ENCODE measurements around the gene LMNB1. TPM values are rescaled to one million over a fixed set of nuclear protein-coding genes. Genes with fewer than 3 reads are reported as not detected.
"Not testable (repeated sequence)": the region's sequence is repeated elsewhere in the genome, so short reads cannot be mapped to it uniquely, and the experiment has no call there.

The LMNB1 gene
- total RNA-seq, 1 donor from 2014 or later, result 20.9 TPM

- TF ChIP-seq CTCF (IDR thresholded peaks at IDR 0.05), result peak in 1 of 3 experiments; percentile 8
- TF ChIP-seq POLR2A (IDR thresholded peaks at IDR 0.05), result no peak
- Histone ChIP-seq H3K4me3 (no peak overlapping the region), H3K36me3 (no peaks in the 10 kb centered on the region), H3K27ac (no peak overlapping the region), H3K4me1 (no peaks in the 10 kb centered on the region), H3K27me3 (no peaks in the 10 kb centered on the region), H3K9me3 (no peaks in the 10 kb centered on the region)
- intact Hi-C loops (cut with DNase I), result no loop called here
- no peak for DNase-seq (ENCODE audit: extremely low spot score in 2 of 2)
Measured at GRCh38 chr5:126837906-126838539, 61.1 kb downstream of the LMNB1 start.

DNA sequence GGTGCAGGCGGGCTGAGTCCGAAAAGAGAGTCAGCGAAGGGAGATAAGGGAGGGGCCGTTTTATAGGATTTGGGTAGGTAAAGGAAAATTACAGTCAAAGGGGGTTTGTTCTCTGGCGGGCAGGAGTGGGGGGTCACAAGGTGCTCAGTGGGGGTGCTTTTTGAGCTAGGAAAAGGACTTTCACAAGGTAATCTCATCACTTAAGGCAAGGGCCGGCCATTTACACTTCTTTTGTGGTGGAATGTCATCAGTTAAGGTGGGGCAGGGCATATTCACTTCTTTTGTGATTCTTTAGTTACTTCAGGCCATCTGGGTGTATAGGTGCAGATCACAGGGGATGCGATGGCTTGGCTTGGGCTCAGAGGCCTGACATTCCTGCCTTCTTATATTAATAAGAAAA, 62.5 kb downstream of the LMNB1 start:
- H3K27ac ChIP-seq; DNase-seq (ENCODE audit: extremely low spot score in 2 of 2); H3K9me3 ChIP-seq; H3K4me1 ChIP-seq; H3K4me3 ChIP-seq; H3K36me3 ChIP-seq; intact Hi-C loops (cut with DNase I); H3K27me3 ChIP-seq: not testable (repeated sequence)

DNA sequence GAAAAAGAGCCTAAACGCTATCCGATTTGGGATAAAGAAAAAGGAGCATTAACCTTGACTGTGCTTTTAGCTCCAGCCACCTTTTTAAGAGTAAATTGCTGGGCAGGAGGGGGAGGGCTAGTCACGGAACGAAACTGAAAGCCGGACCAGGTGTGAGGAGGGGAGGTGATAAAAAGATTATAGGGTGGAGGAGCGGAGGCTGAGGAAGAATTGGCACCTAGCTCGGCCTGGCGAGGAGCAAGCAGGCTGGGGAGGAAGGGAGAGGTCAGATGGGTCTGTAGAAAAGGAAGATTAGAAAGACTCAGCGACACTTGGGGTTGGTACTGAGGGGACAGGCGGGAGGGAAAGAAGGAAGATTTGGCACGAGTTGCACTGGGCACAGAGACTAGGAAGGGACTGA, 66.4 kb downstream of the LMNB1 start:
- H3K27me3 ChIP-seq; H3K27ac ChIP-seq; H3K36me3 ChIP-seq; H3K9me3 ChIP-seq; H3K4me1 ChIP-seq; DNase-seq (ENCODE audit: extremely low spot score in 2 of 2); H3K4me3 ChIP-seq; intact Hi-C loops (cut with DNase I): not testable (repeated sequence)

- H3K36me3 ChIP-seq; H3K27ac ChIP-seq; H3K27me3 ChIP-seq; H3K9me3 ChIP-seq; DNase-seq (ENCODE audit: extremely low spot score in 2 of 2); H3K4me1 ChIP-seq; H3K4me3 ChIP-seq; intact Hi-C loops (cut with DNase I): not testable (repeated sequence)
Measured at GRCh38 chr5:126845470-126846070, 68.6 kb downstream of the LMNB1 start.

- no peaks in the 10 kb centered on the region for H3K9me3 ChIP-seq
- H3K27ac ChIP-seq, result no peak overlapping the region
- TF ChIP-seq POLR2AphosphoS5 (IDR thresholded peaks at IDR 0.05; ENCODE audit: insufficient read depth in 1 of 2, low read depth in 1 of 2) (no peak), POLR2A (IDR thresholded peaks at IDR 0.05) (no peak), CTCF (IDR thresholded peaks at IDR 0.05) (no peak)
- no peaks in the 10 kb centered on the region for H3K27me3 ChIP-seq
- DNase-seq (ENCODE audit: extremely low spot score in 2 of 2), result no peak
- no peak overlapping the region for H3K4me3 ChIP-seq
- H3K36me3 ChIP-seq, result no peaks in the 10 kb centered on the region
- intact Hi-C loops (cut with DNase I), result no loop called here
- no peaks in the 10 kb centered on the region for H3K4me1 ChIP-seq
Measured at GRCh38 chr5:126846344-126846743, 69.4 kb downstream of the LMNB1 start.

DNA sequence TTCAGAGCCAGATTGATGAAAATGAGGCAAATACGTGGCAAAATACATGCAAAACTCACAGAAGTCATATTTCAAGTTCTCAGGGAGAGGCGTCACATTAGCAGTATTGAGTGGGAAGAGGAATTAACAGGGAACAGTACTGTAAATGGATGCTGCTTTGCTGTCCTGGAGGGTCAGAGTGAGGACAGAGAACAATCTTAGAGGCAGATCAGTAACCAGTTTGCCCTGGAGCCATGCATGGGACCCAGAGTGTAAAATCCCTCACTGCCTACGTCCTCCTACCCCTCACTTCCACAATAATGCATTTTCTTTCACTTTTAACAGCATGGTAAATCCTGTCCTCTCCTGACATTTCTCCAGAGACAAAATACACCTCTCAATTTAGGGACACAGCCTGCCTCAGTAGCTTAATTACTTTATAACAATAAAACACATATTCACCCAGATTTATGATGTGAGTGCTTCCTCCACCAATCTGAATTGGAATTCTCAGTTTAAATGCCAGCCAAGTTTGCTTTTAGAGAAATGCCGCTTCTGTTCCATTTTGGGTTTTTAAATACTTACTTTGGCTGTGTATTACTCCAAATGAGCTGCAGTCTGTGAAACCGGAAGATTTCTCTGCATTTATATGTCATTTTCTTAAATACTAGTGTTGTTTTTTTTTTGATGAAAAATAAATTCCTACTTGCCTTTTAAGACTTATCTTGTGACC, 70.0 kb downstream of the LMNB1 start:
- Histone ChIP-seq H3K4me1 (no peaks in the 10 kb centered on the region), H3K36me3 (no peaks in the 10 kb centered on the region), H3K27ac (no peak overlapping the region), H3K27me3 (no peaks in the 10 kb centered on the region), H3K9me3 (no peaks in the 10 kb centered on the region), H3K4me3 (no peak overlapping the region)
- no peak for DNase-seq (ENCODE audit: extremely low spot score in 2 of 2)
- intact Hi-C loops (cut with DNase I), result no loop called here
- TF ChIP-seq CTCF (IDR thresholded peaks at IDR 0.05), result no peak
- TF ChIP-seq POLR2AphosphoS5 (IDR thresholded peaks at IDR 0.05; ENCODE audit: insufficient read depth in 1 of 2, low read depth in 1 of 2), result no peak
- TF ChIP-seq POLR2A (IDR thresholded peaks at IDR 0.05), result no peak
